Colonic mucosa (tissue), 4 donors: ENCODE measurements around the gene ZCRB1. TPM values are rescaled to one million over a fixed set of nuclear protein-coding genes. Genes with fewer than 3 reads are reported as not detected.

Experiments
- DNase-seq: peaks from one replicate; pipeline ENCODE4 v3.0.0-alpha.2; 2020
- H3K27ac ChIP-seq: fragments of 200-600 bp; one replicate; pipeline ENCODE4 v1.8.0; 2021
- H3K27me3 ChIP-seq: fragments of 200-600 bp; one replicate; pipeline ENCODE4 v1.8.0; 2021
- H3K36me3 ChIP-seq: fragments of 200-600 bp; one replicate; pipeline ENCODE4 v1.8.0; 2021
- H3K4me1 ChIP-seq: fragments of 200-600 bp; one replicate; pipeline ENCODE4 v1.8.0; 2021; ENCODE audit warnings: mild to moderate bottlenecking
- H3K4me3 ChIP-seq: fragments of 200-600 bp; one replicate; pipeline ENCODE4 v1.8.0; 2021
- H3K9ac ChIP-seq, 2 donors: one replicate each; pipeline ENCODE4 v1.7.0; 2013; ENCODE audit warnings: control low read depth in 2 of 2, low read depth in 2 of 2, low read length in 2 of 2
- H3K9me3 ChIP-seq: fragments of 200-600 bp; one replicate; pipeline ENCODE4 v1.8.0; 2021
- intact Hi-C: fragments of 100-400 bp; cut with DNase I; formaldehyde crosslinking; loops from one replicate; pipeline ENCODE4 v1.14.1; 2022
- total RNA-seq, 2 donors: library from RNA; stranded (reverse); fragmentation: NEBNext Ultra II Directional in 1 of 2; extraction: Animal tissue kit (Norgen Biotek cat#: 25700) in 1 of 2; gene quantifications; one replicate each; pipeline ENCODE4 v1.2.1, GENCODE V29; 2021
- TF ChIP-seq, protein P1 (sequence below): fragments of 200-600 bp; IDR thresholded peaks from one replicate; pipeline ENCODE4 v1.8.0; 2022; ENCODE audit warnings: antibody characterized with exemption, mild to moderate bottlenecking
- donor health status: healthy.
- donor health status: DM: no; HTN: no; CAD: no.
- donor health status: DM: no; HTN: no; CAD: no.

ZCRB1 gene, protein sequence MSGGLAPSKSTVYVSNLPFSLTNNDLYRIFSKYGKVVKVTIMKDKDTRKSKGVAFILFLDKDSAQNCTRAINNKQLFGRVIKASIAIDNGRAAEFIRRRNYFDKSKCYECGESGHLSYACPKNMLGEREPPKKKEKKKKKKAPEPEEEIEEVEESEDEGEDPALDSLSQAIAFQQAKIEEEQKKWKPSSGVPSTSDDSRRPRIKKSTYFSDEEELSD
- 10 to 100 TPM; 31.2 to 35.5 TPM for total RNA-seq

DNA sequence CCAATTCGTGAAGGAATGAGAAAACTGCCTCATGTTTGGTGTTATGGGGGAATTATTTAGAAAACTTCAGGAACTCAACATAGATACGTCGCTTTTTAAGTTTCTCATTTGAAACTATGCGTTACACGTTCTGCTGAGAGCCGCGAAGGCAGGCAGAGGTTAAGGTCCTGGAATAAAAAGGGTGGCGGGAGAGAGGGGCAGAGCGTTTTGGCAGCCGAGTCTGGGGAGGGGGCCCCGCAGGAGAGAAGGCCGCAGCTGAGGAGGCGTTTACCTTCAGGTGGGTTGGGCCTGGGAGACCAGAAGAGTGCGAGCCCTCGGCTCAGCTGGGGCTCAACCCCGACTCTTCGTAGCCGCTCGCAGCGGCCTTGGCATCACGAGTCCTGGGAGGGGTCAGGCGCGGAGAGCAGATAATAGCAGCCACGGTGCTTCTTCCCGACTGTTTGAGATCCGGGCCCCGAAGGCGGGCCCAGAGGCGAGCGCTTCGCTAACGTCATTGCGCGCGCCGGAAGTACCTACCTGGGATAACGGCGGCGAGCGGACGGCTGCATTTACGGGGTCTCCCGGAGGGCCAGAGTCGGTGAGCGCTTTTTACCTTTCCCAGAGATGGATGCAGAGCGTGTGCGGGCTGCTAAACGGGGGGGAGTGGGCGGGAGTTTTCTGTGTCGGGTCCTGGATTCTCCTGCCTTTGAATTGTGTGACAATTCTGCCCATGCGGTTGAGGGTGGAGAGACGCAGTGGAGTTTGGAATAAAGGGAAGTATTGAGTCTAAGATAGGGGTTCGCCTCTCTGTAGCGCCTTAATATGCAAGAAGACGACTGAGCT is at the start of gene ZCRB1, which contains the start of gene PPHLN1:
Gene ZCRB1, minus strand, starts transcription at position 442 of the 822 bp plus-strand sequence. CDS start 1,992 bp downstream, outside the sequence.
Gene PPHLN1, plus strand, starts transcription at position 515 of the 822 bp plus-strand sequence. CDS start 9,736 bp downstream, outside the sequence.
- peak; percentile 88 for DNase-seq
- H3K27ac ChIP-seq = peak within 1 kb of the TSS; percentile 54
- TF ChIP-seq, protein P1, sequence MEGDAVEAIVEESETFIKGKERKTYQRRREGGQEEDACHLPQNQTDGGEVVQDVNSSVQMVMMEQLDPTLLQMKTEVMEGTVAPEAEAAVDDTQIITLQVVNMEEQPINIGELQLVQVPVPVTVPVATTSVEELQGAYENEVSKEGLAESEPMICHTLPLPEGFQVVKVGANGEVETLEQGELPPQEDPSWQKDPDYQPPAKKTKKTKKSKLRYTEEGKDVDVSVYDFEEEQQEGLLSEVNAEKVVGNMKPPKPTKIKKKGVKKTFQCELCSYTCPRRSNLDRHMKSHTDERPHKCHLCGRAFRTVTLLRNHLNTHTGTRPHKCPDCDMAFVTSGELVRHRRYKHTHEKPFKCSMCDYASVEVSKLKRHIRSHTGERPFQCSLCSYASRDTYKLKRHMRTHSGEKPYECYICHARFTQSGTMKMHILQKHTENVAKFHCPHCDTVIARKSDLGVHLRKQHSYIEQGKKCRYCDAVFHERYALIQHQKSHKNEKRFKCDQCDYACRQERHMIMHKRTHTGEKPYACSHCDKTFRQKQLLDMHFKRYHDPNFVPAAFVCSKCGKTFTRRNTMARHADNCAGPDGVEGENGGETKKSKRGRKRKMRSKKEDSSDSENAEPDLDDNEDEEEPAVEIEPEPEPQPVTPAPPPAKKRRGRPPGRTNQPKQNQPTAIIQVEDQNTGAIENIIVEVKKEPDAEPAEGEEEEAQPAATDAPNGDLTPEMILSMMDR = no peak
- H3K4me3 ChIP-seq = peak within 1 kb of the TSS; percentile 51
- intact Hi-C loops = no loop called here
- peak within 1 kb of the TSS; percentile 56 to 89 for H3K9ac ChIP-seq
- H3K9me3 ChIP-seq = no peaks in the 10 kb centered on the region
- no peaks in the 10 kb centered on the region for H3K36me3 ChIP-seq
- H3K27me3 ChIP-seq = no peaks in the 10 kb centered on the region
- H3K4me1 ChIP-seq = peaks cover 7% of the 10 kb centered on the region

DNA sequence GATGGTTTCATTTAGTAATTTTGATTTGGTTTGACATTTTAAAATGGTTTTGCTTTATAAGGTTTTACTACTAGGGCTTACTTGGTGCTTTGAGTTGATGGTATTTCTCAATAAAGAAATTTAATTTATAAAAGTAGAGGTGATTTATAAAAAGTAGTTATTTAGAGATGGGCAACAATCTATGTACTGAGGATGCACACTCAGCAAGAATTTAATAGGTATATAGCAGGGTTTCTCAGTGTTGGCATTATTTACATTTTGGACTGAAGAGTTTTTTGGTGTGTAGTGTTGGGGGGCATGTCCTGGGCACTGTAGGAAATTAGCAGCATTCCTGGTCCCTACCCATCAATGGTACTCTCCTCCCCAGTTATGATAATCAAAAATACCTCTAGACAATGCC is 47.8 kb upstream of the ZCRB1 start:
- intact Hi-C loops = no loop called here
- H3K9ac ChIP-seq = no peak overlapping the region
- H3K27me3 ChIP-seq = no peaks in the 10 kb centered on the region
- H3K9me3 ChIP-seq = no peaks in the 10 kb centered on the region
- no peaks in the 10 kb centered on the region for H3K36me3 ChIP-seq
- H3K27ac ChIP-seq = no peak overlapping the region
- H3K4me3 ChIP-seq = no peak overlapping the region
- DNase-seq = no peak
- no peaks in the 10 kb centered on the region for H3K4me1 ChIP-seq
- TF ChIP-seq, protein P1 = no peak

DNA sequence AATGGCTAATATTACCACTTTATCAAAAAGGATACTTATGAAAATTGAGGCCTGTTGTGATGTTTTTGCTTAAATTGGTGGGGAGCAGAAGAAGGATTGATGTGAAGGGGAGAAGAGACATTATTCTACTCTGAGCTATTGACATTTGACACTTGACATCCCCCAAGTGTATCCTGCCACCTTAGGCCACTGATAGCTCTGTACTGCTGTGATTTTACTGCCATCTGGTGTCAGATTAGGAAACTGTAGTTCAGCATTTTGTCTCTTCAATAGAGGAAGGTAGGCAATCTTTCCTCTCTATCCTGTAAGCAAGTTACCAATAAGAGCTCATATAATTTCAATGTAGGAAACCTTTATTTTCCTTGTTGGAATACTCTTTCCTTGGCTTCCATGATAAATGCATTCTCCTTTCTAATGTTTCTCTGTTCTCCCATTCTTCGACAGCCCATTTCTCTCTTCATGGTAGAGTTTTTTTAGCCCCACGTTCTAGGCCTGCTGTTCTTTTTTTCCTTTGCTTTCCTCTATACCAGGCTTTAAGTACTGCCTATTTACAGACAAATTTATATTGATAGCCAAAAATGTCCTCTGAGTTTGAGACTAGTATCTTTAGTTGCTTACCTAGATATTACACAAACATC is 46.4 kb upstream of the ZCRB1 start:
- TF ChIP-seq, protein P1 = peak; percentile 57
- intact Hi-C loops = no loop called here
- Histone ChIP-seq H3K27me3 (no peaks in the 10 kb centered on the region), H3K9me3 (no peaks in the 10 kb centered on the region), H3K4me3 (no peak overlapping the region), H3K9ac (no peak overlapping the region), H3K36me3 (no peaks in the 10 kb centered on the region), H3K27ac (no peak overlapping the region), H3K4me1 (no peaks in the 10 kb centered on the region)
- DNase-seq = peak; percentile 21

DNA sequence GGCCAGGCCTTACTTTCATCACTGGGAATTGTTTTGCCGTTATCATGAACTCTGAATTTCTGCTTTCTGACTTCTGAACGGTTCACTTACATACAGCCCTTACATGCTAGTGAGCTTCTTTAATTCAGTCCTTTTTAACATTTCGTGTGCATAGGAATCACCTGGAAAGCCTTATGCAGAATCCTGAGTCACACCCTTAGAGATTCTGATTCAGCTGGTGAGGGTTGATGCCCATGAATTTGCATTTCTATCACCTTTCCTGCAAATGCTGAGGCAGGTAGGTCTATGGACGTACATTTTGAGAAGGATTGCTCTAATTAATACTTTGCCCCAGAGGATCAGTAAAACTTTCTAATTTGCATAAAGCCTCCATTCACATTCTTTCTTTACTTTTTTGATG is 44.1 kb upstream of the ZCRB1 start:
- no peak overlapping the region for H3K4me3 ChIP-seq
- intact Hi-C loops = no loop called here

DNA sequence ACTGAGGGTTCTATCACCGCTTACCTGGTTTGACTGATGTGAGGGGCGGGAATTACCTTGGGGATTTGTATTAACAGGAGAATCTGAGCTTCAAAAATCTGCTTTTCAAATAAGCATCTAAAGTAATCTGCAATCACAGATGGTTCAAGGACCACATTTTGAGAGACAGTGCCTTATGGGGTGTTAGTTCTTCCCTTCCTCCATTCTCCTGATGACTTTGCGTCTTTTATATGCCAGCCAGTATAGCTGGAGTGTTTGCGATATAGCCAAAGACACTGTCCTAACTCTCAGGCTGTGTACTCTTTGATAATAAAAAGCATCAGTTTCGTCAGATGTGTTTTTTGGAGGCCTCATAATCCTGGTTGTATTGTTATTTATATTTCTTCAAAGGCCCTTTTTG is 39.6 kb upstream of the ZCRB1 start:
- DNase-seq = no peak
- no peaks in the 10 kb centered on the region for H3K9me3 ChIP-seq
- no peaks in the 10 kb centered on the region for H3K36me3 ChIP-seq
- H3K27me3 ChIP-seq = no peaks in the 10 kb centered on the region
- H3K9ac ChIP-seq = no peak overlapping the region
- H3K4me1 ChIP-seq = no peaks in the 10 kb centered on the region
- intact Hi-C loops = no loop called here
- H3K4me3 ChIP-seq = no peak overlapping the region
- no peak overlapping the region for H3K27ac ChIP-seq
- TF ChIP-seq, protein P1 = no peak

More for the DNA sequence above, 44.1 kb upstream of the ZCRB1 start:
- Histone ChIP-seq H3K36me3 (no peaks in the 10 kb centered on the region), H3K9ac (no peak overlapping the region), H3K9me3 (no peaks in the 10 kb centered on the region), H3K4me1 (no peaks in the 10 kb centered on the region), H3K27ac (no peak overlapping the region), H3K27me3 (no peaks in the 10 kb centered on the region)
- no peak for DNase-seq
- TF ChIP-seq, protein P1 = no peak
